Measurements from ENCODE around the gene PPIP5K2.
"Not testable (repeated sequence)": the region's sequence is repeated elsewhere in the genome, so short reads cannot be mapped to it uniquely, and the experiment has no call there.

PPIP5K2 gene

GRCh38 chr5:103135461-103135860 is 15.4 kb downstream of the PPIP5K2 start:
- H3K27ac ChIP-seq (ENCODE audit: low read length, poor library complexity, severe bottlenecking) = no peak overlapping the region
- no peak overlapping the region for H2BK12ac ChIP-seq (ENCODE audit: low read length in 2 of 2)
- H3K4me3 ChIP-seq (ENCODE audit: insufficient read depth in 1 of 2, low read depth in 1 of 2, low read length in 2 of 2) = no peak overlapping the region
- peaks cover 7% of the 10 kb centered on the region for H3K79me1 ChIP-seq (replicated peaks; ENCODE audit: low read length, poor library complexity, severe bottlenecking)
- H2BK15ac ChIP-seq (ENCODE audit: low read depth, poor library complexity, severe bottlenecking) = no peak overlapping the region
- no peak overlapping the region for H3K23ac ChIP-seq (ENCODE audit: low read length in 2 of 2)
- H3K14ac ChIP-seq (ENCODE audit: low read length in 2 of 2) = no peak overlapping the region
- no peak overlapping the region for H2BK5ac ChIP-seq (ENCODE audit: low read depth, low read length, poor library complexity, severe bottlenecking)
- H4K91ac ChIP-seq (ENCODE audit: low read length) = no peak overlapping the region
- no peak overlapping the region for H3K4me2 ChIP-seq (ENCODE audit: low read length, poor library complexity, severe bottlenecking)
- peaks cover 0 to 56% of the 10 kb centered on the region in 2 experiments for H3K36me3 ChIP-seq (ENCODE audit: control insufficient read depth in 1 of 2, insufficient read depth in 2 of 2, low read depth in 1 of 2, low read length in 2 of 2)
- no peak overlapping the region for H3K18ac ChIP-seq (ENCODE audit: low read depth in 1 of 2, low read length in 2 of 2)
- H3K9ac ChIP-seq (ENCODE audit: low read length) = no peak overlapping the region
- H2BK120ac ChIP-seq (ENCODE audit: low read depth, low read length) = no peak overlapping the region
- DNase-seq = no peak
- no peak overlapping the region for H2AFZ ChIP-seq (ENCODE audit: low read depth, low read length)
- H4K8ac ChIP-seq (ENCODE audit: low read length) = no peak overlapping the region
- H3K4ac ChIP-seq (ENCODE audit: low read depth in 1 of 2, low read length in 2 of 2) = no peak overlapping the region
- H3K4me1 ChIP-seq (ENCODE audit: control insufficient read depth, insufficient read depth, low read depth, low read length) = no peaks in the 10 kb centered on the region
- H2AK5ac ChIP-seq (ENCODE audit: low read length, severe bottlenecking) = no peak overlapping the region
- no peaks in the 10 kb centered on the region for H3K27me3 ChIP-seq (ENCODE audit: control insufficient read depth in 1 of 2, insufficient read depth in 1 of 2, low read length in 2 of 2)
- no CpG with 5 or more reads among the region's 1 CpG for WGBS
- no peaks in the 10 kb centered on the region for H3K9me3 ChIP-seq (ENCODE audit: control insufficient read depth, low read length)

- Histone ChIP-seq H3K4me2 (ENCODE audit: low read length, poor library complexity, severe bottlenecking) (no peak overlapping the region), H3K27me3 (ENCODE audit: control insufficient read depth in 1 of 2, insufficient read depth in 1 of 2, low read length in 2 of 2) (no peaks in the 10 kb centered on the region), H2AK5ac (ENCODE audit: low read length, severe bottlenecking) (no peak overlapping the region), H4K91ac (ENCODE audit: low read length) (no peak overlapping the region), H3K27ac (ENCODE audit: low read length, poor library complexity, severe bottlenecking) (no peak overlapping the region), H3K9ac (ENCODE audit: low read length) (no peak overlapping the region), H2BK5ac (ENCODE audit: low read depth, low read length, poor library complexity, severe bottlenecking) (no peak overlapping the region), H3K14ac (ENCODE audit: low read length in 2 of 2) (no peak overlapping the region), H3K79me1 (replicated peaks; ENCODE audit: low read length, poor library complexity, severe bottlenecking) (peaks cover 7% of the 10 kb centered on the region), H3K23ac (ENCODE audit: low read length in 2 of 2) (no peak overlapping the region), H3K4me1 (ENCODE audit: control insufficient read depth, insufficient read depth, low read depth, low read length) (no peaks in the 10 kb centered on the region), H2BK120ac (ENCODE audit: low read depth, low read length) (no peak overlapping the region), H4K8ac (ENCODE audit: low read length) (no peak overlapping the region), H3K18ac (ENCODE audit: low read depth in 1 of 2, low read length in 2 of 2) (no peak overlapping the region), H2AFZ (ENCODE audit: low read depth, low read length) (no peak overlapping the region), H3K36me3 (ENCODE audit: control insufficient read depth in 1 of 2, insufficient read depth in 2 of 2, low read depth in 1 of 2, low read length in 2 of 2) (peaks cover 13 to 60% of the 10 kb centered on the region in 2 experiments), H2BK15ac (ENCODE audit: low read depth, poor library complexity, severe bottlenecking) (no peak overlapping the region), H2BK12ac (ENCODE audit: low read length in 2 of 2) (no peak overlapping the region), H3K4ac (ENCODE audit: low read depth in 1 of 2, low read length in 2 of 2) (no peak overlapping the region), H3K9me3 (ENCODE audit: control insufficient read depth, low read length) (no peaks in the 10 kb centered on the region), H3K4me3 (ENCODE audit: insufficient read depth in 1 of 2, low read depth in 1 of 2, low read length in 2 of 2) (no peak overlapping the region)
- no peak for DNase-seq
- WGBS = 100% methylated on average over 1 of the region's 3 CpGs
Observed at GRCh38 chr5:103138202-103138690, 18.1 kb downstream of the PPIP5K2 start.

GRCh38 chr5:103139264-103139865 is 19.3 kb downstream of the PPIP5K2 start:
- Histone ChIP-seq H2AFZ (ENCODE audit: low read depth, low read length) (no peak overlapping the region), H3K9me3 (ENCODE audit: control insufficient read depth, low read length) (no peaks in the 10 kb centered on the region), H3K27ac (ENCODE audit: low read length, poor library complexity, severe bottlenecking) (no peak overlapping the region), H3K36me3 (ENCODE audit: control insufficient read depth in 1 of 2, insufficient read depth in 2 of 2, low read depth in 1 of 2, low read length in 2 of 2) (peaks cover 13 to 55% of the 10 kb centered on the region in 2 experiments), H3K14ac (ENCODE audit: low read length in 2 of 2) (no peak overlapping the region), H4K91ac (ENCODE audit: low read length) (no peak overlapping the region), H2BK120ac (ENCODE audit: low read depth, low read length) (no peak overlapping the region), H3K4ac (ENCODE audit: low read depth in 1 of 2, low read length in 2 of 2) (no peak overlapping the region), H3K27me3 (ENCODE audit: control insufficient read depth in 1 of 2, insufficient read depth in 1 of 2, low read length in 2 of 2) (no peaks in the 10 kb centered on the region), H3K4me2 (ENCODE audit: low read length, poor library complexity, severe bottlenecking) (no peak overlapping the region), H2BK12ac (ENCODE audit: low read length in 2 of 2) (no peak overlapping the region), H2BK15ac (ENCODE audit: low read depth, poor library complexity, severe bottlenecking) (no peak overlapping the region), H3K4me1 (ENCODE audit: control insufficient read depth, insufficient read depth, low read depth, low read length) (no peaks in the 10 kb centered on the region), H3K23ac (ENCODE audit: low read length in 2 of 2) (no peak overlapping the region), H2BK5ac (ENCODE audit: low read depth, low read length, poor library complexity, severe bottlenecking) (no peak overlapping the region), H3K4me3 (ENCODE audit: insufficient read depth in 1 of 2, low read depth in 1 of 2, low read length in 2 of 2) (no peak overlapping the region), H3K9ac (ENCODE audit: low read length) (no peak overlapping the region), H3K79me1 (replicated peaks; ENCODE audit: low read length, poor library complexity, severe bottlenecking) (peaks cover 7% of the 10 kb centered on the region), H3K18ac (ENCODE audit: low read depth in 1 of 2, low read length in 2 of 2) (no peak overlapping the region), H4K8ac (ENCODE audit: low read length) (no peak overlapping the region), H2AK5ac (ENCODE audit: low read length, severe bottlenecking) (no peak overlapping the region)
- 0% methylated on average over 1 of the region's 2 CpGs for whole genome bisulfite sequencing
- DNase-seq = peak; percentile 78

- H3K18ac ChIP-seq (ENCODE audit: low read depth in 1 of 2, low read length in 2 of 2); H3K14ac ChIP-seq (ENCODE audit: low read length in 2 of 2); H3K4ac ChIP-seq (ENCODE audit: low read depth in 1 of 2, low read length in 2 of 2); H2BK12ac ChIP-seq (ENCODE audit: low read length in 2 of 2); H2BK120ac ChIP-seq (ENCODE audit: low read depth, low read length); H3K4me1 ChIP-seq (ENCODE audit: control insufficient read depth, insufficient read depth, low read depth, low read length); H3K27ac ChIP-seq (ENCODE audit: low read length, poor library complexity, severe bottlenecking); H3K23ac ChIP-seq (ENCODE audit: low read length in 2 of 2); H3K9me3 ChIP-seq (ENCODE audit: control insufficient read depth, low read length); H3K9ac ChIP-seq (ENCODE audit: low read length); H3K4me2 ChIP-seq (ENCODE audit: low read length, poor library complexity, severe bottlenecking); H3K4me3 ChIP-seq (ENCODE audit: insufficient read depth in 1 of 2, low read depth in 1 of 2, low read length in 2 of 2); H3K79me1 ChIP-seq (replicated peaks; ENCODE audit: low read length, poor library complexity, severe bottlenecking); H3K27me3 ChIP-seq (ENCODE audit: control insufficient read depth in 1 of 2, insufficient read depth in 1 of 2, low read length in 2 of 2); H2AFZ ChIP-seq (ENCODE audit: low read depth, low read length); H2AK5ac ChIP-seq (ENCODE audit: low read length, severe bottlenecking); H4K91ac ChIP-seq (ENCODE audit: low read length); H2BK5ac ChIP-seq (ENCODE audit: low read depth, low read length, poor library complexity, severe bottlenecking); DNase-seq; H4K8ac ChIP-seq (ENCODE audit: low read length): not testable (repeated sequence)
- Histone ChIP-seq H2BK15ac (ENCODE audit: low read depth, poor library complexity, severe bottlenecking) (peak overlapping the region; percentile 52), H3K36me3 (ENCODE audit: control insufficient read depth in 1 of 2, insufficient read depth in 2 of 2, low read depth in 1 of 2, low read length in 2 of 2) (peaks cover 13 to 47% of the 10 kb centered on the region in 2 experiments)
- WGBS = over 99% methylated on average over 22 of the region's 25 CpGs
Observed at GRCh38 chr5:103142132-103142531, 22.0 kb downstream of the PPIP5K2 start.
